Erythroblast (primary cell): Measurements from ENCODE around the gene ST6GALNAC3.

Experiments
- GATA1 ChIP-seq: IDR thresholded peaks from 2 replicates; pipeline ENCODE4 v1.6.1; 2011; ENCODE audit warnings: low read depth, mild to moderate bottlenecking, control low read depth, low read length, moderate library complexity
- POLR2A ChIP-seq: IDR thresholded peaks from 2 replicates; pipeline ENCODE4 v1.6.1; 2011; ENCODE audit warnings: mild to moderate bottlenecking, low read length

GRCh38 chr1:76542359-76542758 is 467.8 kb downstream of the ST6GALNAC3 start:
- TF ChIP-seq POLR2A (no peak), GATA1 (no peak)
